HEK293 (cell line): ENCODE results near the gene KATNA1.

Experiments
- BCL11A ChIP-seq: fragments of 450-650 bp; formaldehyde crosslinking; IDR thresholded peaks from 2 replicates; pipeline ENCODE4 v1.5.1; 2016; ENCODE audit warnings: low read depth, missing biosample characterization, missing genetic modification characterization
- CTCF ChIP-seq: fragments of 450-650 bp; formaldehyde crosslinking; IDR thresholded peaks from 2 replicates; pipeline ENCODE4 v1.5.1; 2016; ENCODE audit warnings: missing biosample characterization, missing genetic modification characterization
- INSM2 ChIP-seq: fragments of 450-650 bp; formaldehyde crosslinking; IDR thresholded peaks from 2 replicates; pipeline ENCODE4 v1.5.1; 2016; ENCODE audit warnings: missing biosample characterization, missing genetic modification characterization
- PATZ1 ChIP-seq: fragments of 450-650 bp; formaldehyde crosslinking; IDR thresholded peaks from 2 replicates; pipeline ENCODE4 v1.5.1; 2016; ENCODE audit warnings: missing biosample characterization, missing genetic modification characterization
- PRDM2 ChIP-seq: fragments of 450-650 bp; formaldehyde crosslinking; IDR thresholded peaks from 2 replicates; pipeline ENCODE4 v1.5.1; 2016; ENCODE audit warnings: missing biosample characterization, missing genetic modification characterization, borderline replicate concordance
- PRDM4 ChIP-seq: fragments of 450-650 bp; formaldehyde crosslinking; IDR thresholded peaks from 2 replicates; pipeline ENCODE4 v1.5.1; 2017; ENCODE audit warnings: missing biosample characterization, missing genetic modification characterization
- PRDM6 ChIP-seq: fragments of 450-650 bp; formaldehyde crosslinking; IDR thresholded peaks from 2 replicates; pipeline ENCODE4 v1.5.1; 2017; ENCODE audit warnings: missing biosample characterization, missing genetic modification characterization
- SP2 ChIP-seq: fragments of 450-650 bp; formaldehyde crosslinking; IDR thresholded peaks from 2 replicates; pipeline ENCODE4 v1.5.1; 2016; ENCODE audit warnings: missing biosample characterization, missing genetic modification characterization
- ZBTB10 ChIP-seq: fragments of 450-650 bp; formaldehyde crosslinking; IDR thresholded peaks from 2 replicates; pipeline ENCODE4 v1.5.1; 2016; ENCODE audit warnings: missing biosample characterization, missing genetic modification characterization
- ZBTB26 ChIP-seq: fragments of 450-650 bp; formaldehyde crosslinking; optimal IDR thresholded peaks from 2 replicates; pipeline ENCODE3; 2016; ENCODE audit warnings: missing biosample characterization, mild to moderate bottlenecking, missing genetic modification characterization
- ZBTB8A ChIP-seq: fragments of 450-650 bp; formaldehyde crosslinking; IDR thresholded peaks from 2 replicates; pipeline ENCODE4 v1.5.1; 2016; ENCODE audit warnings: missing biosample characterization, missing genetic modification characterization
- ZNF121 ChIP-seq: fragments of 450-650 bp; formaldehyde crosslinking; IDR thresholded peaks from 2 replicates; pipeline ENCODE4 v1.5.1; 2016; ENCODE audit warnings: missing biosample characterization, missing genetic modification characterization
- ZNF157 ChIP-seq: fragments of 450-650 bp; formaldehyde crosslinking; IDR thresholded peaks from 2 replicates; pipeline ENCODE4 v1.5.1; 2016; ENCODE audit warnings: missing biosample characterization, missing genetic modification characterization
- ZNF184 ChIP-seq: fragments of 450-650 bp; IDR thresholded peaks from 2 replicates; pipeline ENCODE4 v1.5.1; 2018; ENCODE audit warnings: missing biosample characterization, mild to moderate bottlenecking, missing genetic modification characterization
- ZNF37A ChIP-seq: fragments of 450-650 bp; IDR thresholded peaks from 2 replicates; pipeline ENCODE4 v1.5.1; 2018; ENCODE audit warnings: missing biosample characterization, missing genetic modification characterization
- ZNF394 ChIP-seq: fragments of 450-650 bp; formaldehyde crosslinking; IDR thresholded peaks from 2 replicates; pipeline ENCODE4 v1.5.1; 2016; ENCODE audit warnings: missing biosample characterization, missing genetic modification characterization, mild to moderate bottlenecking, moderate library complexity, borderline replicate concordance
- ZNF423 ChIP-seq: fragments of 450-650 bp; formaldehyde crosslinking; IDR thresholded peaks from 2 replicates; pipeline ENCODE4 v1.5.1; 2016; ENCODE audit warnings: missing biosample characterization, missing genetic modification characterization
- ZNF585B ChIP-seq: fragments of 450-650 bp; formaldehyde crosslinking; IDR thresholded peaks from 2 replicates; pipeline ENCODE4 v1.5.1; 2016; ENCODE audit warnings: missing biosample characterization, missing genetic modification characterization
- ZNF621 ChIP-seq: fragments of 450-650 bp; formaldehyde crosslinking; IDR thresholded peaks from 2 replicates; pipeline ENCODE4 v1.5.1; 2017; ENCODE audit warnings: missing biosample characterization, missing genetic modification characterization
- ZNF629 ChIP-seq: fragments of 450-650 bp; formaldehyde crosslinking; IDR thresholded peaks from 2 replicates; pipeline ENCODE4 v1.5.1; 2017; ENCODE audit warnings: missing biosample characterization, missing genetic modification characterization

Gene KATNA1

GRCh38 chr6:149563928-149564325 lies 84.6 kb downstream of the KATNA1 start (continued):
- no peak for TF ChIP-seq ZBTB10 (tag by site-specific recombination)
- TF ChIP-seq CTCF (tag by site-specific recombination) = no peak
- TF ChIP-seq ZNF423 (tag by site-specific recombination) = no peak
- no peak for TF ChIP-seq ZNF621 (tag by site-specific recombination)
- TF ChIP-seq INSM2 (tag by site-specific recombination) = 0 out of 2 replicates have a peak, but pooled peaks have one; percentile 26
- peak; percentile 79; the same call in 1 of the 2 replicates for TF ChIP-seq BCL11A (tag by site-specific recombination)
- no peak for TF ChIP-seq ZBTB26 (tag by site-specific recombination)
- TF ChIP-seq PRDM6 (tag by site-specific recombination) = peak; percentile 87
- no peak for TF ChIP-seq ZNF184 (tag by site-specific recombination)
- TF ChIP-seq PRDM4 (tag by site-specific recombination) = no peak
- TF ChIP-seq PRDM2 (tag by site-specific recombination) = no peak
- no peak for TF ChIP-seq ZBTB8A (tag by site-specific recombination)
- no peak for TF ChIP-seq PATZ1 (tag by site-specific recombination)
- no peak for TF ChIP-seq ZNF37A (tag by site-specific recombination)
- TF ChIP-seq ZNF121 (tag by site-specific recombination) = no peak
- TF ChIP-seq ZNF394 (tag by site-specific recombination) = no peak
- TF ChIP-seq ZNF629 (tag by site-specific recombination) = peak; percentile 68
- no peak for TF ChIP-seq ZNF157 (tag by site-specific recombination)
- no peak for TF ChIP-seq SP2
- TF ChIP-seq ZNF585B = no peak
